Endothelial cell (in vitro differentiated cells): Measurements from ENCODE around the gene FKBP5. TPM values are rescaled to one million over a fixed set of nuclear protein-coding genes. Genes with fewer than 3 reads are reported as not detected.
"Not testable (repeated sequence)": the region's sequence is repeated elsewhere in the genome, so short reads cannot be mapped to it uniquely, and the experiment has no call there.

Source experiments
- DNase-seq: peaks from one replicate; pipeline ENCODE4 v3.0.0; 2021; ENCODE audit warnings: low spot score
- H3K27ac Mint-ChIP-seq: one replicate; pipeline ENCODE4 v1.8.0; 2021; ENCODE audit warnings: mixed read lengths, inconsistent platforms; ENCODE audit not compliant: unreplicated experiment
- H3K27me3 Mint-ChIP-seq: one replicate; pipeline ENCODE4 v1.8.0; 2021; ENCODE audit warnings: mild to moderate bottlenecking, moderate library complexity, mixed read lengths, inconsistent platforms; ENCODE audit not compliant: unreplicated experiment
- H3K36me3 Mint-ChIP-seq: one replicate; pipeline ENCODE4 v1.8.0; 2021; ENCODE audit warnings: mild to moderate bottlenecking, low read depth, mixed read lengths, inconsistent platforms; ENCODE audit not compliant: unreplicated experiment
- H3K4me1 Mint-ChIP-seq: one replicate; pipeline ENCODE4 v1.8.0; 2021; ENCODE audit warnings: mild to moderate bottlenecking, mixed read lengths, inconsistent platforms; ENCODE audit not compliant: unreplicated experiment
- H3K4me3 Mint-ChIP-seq: one replicate; pipeline ENCODE4 v1.8.0; 2021; ENCODE audit warnings: mild to moderate bottlenecking, mixed read lengths, inconsistent platforms; ENCODE audit not compliant: unreplicated experiment
- H3K9me3 Mint-ChIP-seq: one replicate; pipeline ENCODE4 v1.8.0; 2021; ENCODE audit warnings: mixed read lengths, inconsistent platforms; ENCODE audit not compliant: unreplicated experiment
- total RNA-seq: library from RNA; stranded (reverse); fragmentation: NEBNext Ultra II Directional; extraction: Animal tissue kit (Norgen Biotek cat#: 25700); gene quantifications from one replicate; pipeline ENCODE4 v1.2.1, GENCODE V29; 2021; ENCODE audit not compliant: unreplicated experiment
- TF ChIP-seq, protein P1 (sequence below): fragments of 200-600 bp; sonication (generic); IDR thresholded peaks from one replicate; pipeline ENCODE4 v1.5.0; 2021; ENCODE audit warnings: antibody characterized with exemption; ENCODE audit not compliant: unreplicated experiment

The FKBP5 gene
- total RNA-seq, 1 donor from 2014 or later, result 7.2 TPM

DNA sequence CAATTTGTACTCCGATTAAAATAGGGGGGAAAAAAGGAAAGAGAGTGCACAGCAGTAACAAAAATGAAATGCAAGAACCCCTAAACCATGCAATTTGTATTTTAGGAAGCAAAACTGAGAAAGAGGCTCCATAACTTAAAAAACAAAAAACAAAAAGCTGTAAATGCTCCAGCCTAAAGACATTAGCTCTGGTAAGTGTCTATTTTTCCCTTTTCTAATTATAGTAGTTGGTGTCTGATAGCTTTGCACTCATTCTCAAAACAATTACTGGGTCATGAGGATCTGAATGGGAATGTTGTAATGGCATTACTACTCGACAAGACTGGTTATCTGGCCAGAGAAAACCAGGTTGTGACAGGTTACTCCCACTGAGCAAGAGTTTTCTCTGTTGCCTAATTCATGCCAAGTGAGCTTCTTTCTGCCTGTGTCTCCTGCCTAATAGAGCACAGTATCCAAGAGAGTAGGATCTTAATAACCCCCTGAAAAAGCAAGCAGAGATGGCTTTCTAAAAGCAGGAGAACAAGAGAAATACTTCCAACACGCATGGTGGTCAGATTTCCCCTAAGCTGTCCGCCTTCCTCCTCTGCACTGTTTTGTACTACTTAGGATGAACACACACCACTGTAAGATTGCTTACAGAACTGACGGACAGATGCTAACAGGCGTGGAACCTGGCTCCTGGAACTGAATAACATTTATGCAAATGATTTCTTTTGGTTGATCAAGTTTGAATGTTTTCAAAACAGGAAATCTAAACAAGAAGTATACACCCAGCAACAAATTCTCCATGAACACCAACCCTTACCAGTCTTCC is 86.4 kb downstream of the FKBP5 start:
- no peak overlapping the region for H3K4me3 Mint-ChIP-seq
- TF ChIP-seq, protein P1, sequence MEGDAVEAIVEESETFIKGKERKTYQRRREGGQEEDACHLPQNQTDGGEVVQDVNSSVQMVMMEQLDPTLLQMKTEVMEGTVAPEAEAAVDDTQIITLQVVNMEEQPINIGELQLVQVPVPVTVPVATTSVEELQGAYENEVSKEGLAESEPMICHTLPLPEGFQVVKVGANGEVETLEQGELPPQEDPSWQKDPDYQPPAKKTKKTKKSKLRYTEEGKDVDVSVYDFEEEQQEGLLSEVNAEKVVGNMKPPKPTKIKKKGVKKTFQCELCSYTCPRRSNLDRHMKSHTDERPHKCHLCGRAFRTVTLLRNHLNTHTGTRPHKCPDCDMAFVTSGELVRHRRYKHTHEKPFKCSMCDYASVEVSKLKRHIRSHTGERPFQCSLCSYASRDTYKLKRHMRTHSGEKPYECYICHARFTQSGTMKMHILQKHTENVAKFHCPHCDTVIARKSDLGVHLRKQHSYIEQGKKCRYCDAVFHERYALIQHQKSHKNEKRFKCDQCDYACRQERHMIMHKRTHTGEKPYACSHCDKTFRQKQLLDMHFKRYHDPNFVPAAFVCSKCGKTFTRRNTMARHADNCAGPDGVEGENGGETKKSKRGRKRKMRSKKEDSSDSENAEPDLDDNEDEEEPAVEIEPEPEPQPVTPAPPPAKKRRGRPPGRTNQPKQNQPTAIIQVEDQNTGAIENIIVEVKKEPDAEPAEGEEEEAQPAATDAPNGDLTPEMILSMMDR, result no peak
- peaks cover 20% of the 10 kb centered on the region for H3K4me1 Mint-ChIP-seq
- H3K27me3 Mint-ChIP-seq, result no peaks in the 10 kb centered on the region
- no peak overlapping the region for H3K27ac Mint-ChIP-seq
- H3K36me3 Mint-ChIP-seq, result no peaks in the 10 kb centered on the region
- H3K9me3 Mint-ChIP-seq, result no peaks in the 10 kb centered on the region
- DNase-seq, result no peak

GRCh38 chr6:35601331-35602132 is 87.2 kb downstream of the FKBP5 start:
- Mint-ChIP-seq H3K27ac (no peak overlapping the region), H3K9me3 (no peaks in the 10 kb centered on the region), H3K4me3 (no peak overlapping the region), H3K27me3 (no peaks in the 10 kb centered on the region), H3K4me1 (peaks cover 20% of the 10 kb centered on the region), H3K36me3 (no peaks in the 10 kb centered on the region)
- TF ChIP-seq, protein P1, result no peak
- DNase-seq, result no peak

DNA sequence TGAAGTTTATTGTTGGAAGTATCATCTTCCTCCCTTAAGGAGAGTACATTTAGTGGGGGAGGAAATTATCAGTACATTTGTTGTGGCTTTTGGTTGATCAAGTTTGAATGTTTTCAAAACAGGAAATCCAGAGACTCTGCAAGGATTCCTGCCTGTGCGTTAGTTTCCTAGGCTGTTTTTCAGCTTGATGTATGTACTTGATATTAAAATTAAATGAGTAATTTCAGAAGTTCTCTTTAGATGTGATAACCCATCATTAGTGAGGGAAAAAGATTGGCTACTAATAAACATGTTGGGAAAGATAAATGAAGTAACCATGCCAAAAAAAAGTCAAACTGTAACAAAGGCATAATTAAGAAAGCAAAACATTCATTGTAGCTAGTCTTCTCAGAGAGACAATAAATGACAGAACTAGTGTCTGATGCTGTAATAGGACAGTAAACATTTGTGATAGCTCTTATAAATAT is 88.0 kb downstream of the FKBP5 start:
- H3K36me3 Mint-ChIP-seq, result no peaks in the 10 kb centered on the region
- TF ChIP-seq, protein P1, result no peak
- H3K4me1 Mint-ChIP-seq, result peaks cover 20% of the 10 kb centered on the region
- H3K27ac Mint-ChIP-seq, result peak overlapping the region; percentile 10
- no peak overlapping the region for H3K4me3 Mint-ChIP-seq
- no peaks in the 10 kb centered on the region for H3K27me3 Mint-ChIP-seq
- no peak for DNase-seq
- H3K9me3 Mint-ChIP-seq, result no peaks in the 10 kb centered on the region

- H3K4me3 Mint-ChIP-seq, result no peak overlapping the region
Measured at GRCh38 chr6:35599761-35600658, 88.7 kb downstream of the FKBP5 start.

GRCh38 chr6:35598621-35599020 is 90.1 kb downstream of the FKBP5 start:
- H3K27ac Mint-ChIP-seq, DNase-seq, H3K27me3 Mint-ChIP-seq, H3K4me3 Mint-ChIP-seq, H3K36me3 Mint-ChIP-seq, H3K9me3 Mint-ChIP-seq: not testable (repeated sequence)
- peaks cover 24% of the 10 kb centered on the region for H3K4me1 Mint-ChIP-seq

More at GRCh38 chr6:35599761-35600658, 88.7 kb downstream of the FKBP5 start:
- DNase-seq, result no peak
- Mint-ChIP-seq H3K27ac (peak overlapping the region; percentile 10), H3K36me3 (no peaks in the 10 kb centered on the region), H3K9me3 (no peaks in the 10 kb centered on the region), H3K4me1 (peaks cover 20% of the 10 kb centered on the region), H3K27me3 (no peaks in the 10 kb centered on the region)
- TF ChIP-seq, protein P1, result no peak
